Measurements from ENCODE around the gene SLC7A1. TPM values are rescaled to one million over a fixed set of nuclear protein-coding genes. Genes with fewer than 3 reads are reported as not detected.

Gene SLC7A1
- total RNA-seq, 2 experiments from 2014 or later, result 106 to 114 TPM

DNA sequence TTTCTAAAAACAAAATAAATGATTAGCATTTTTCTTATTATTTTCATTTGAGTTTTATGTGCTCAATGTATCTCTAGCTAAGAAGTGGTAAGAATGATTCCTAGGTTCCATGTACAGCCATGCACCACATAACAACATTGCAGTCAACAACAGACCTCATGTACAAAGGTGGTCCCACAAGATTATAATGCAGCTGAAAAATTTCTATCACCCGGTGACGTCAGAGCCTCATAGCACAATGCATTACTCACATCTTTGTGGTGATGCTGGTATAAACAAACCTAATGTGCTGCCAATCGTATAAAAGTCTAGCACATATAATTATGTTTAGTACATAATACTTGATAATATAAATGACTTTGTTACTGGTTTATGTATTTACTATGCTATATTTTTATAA is 120.5 kb downstream of the SLC7A1 start:
- no peak for DNase-seq

DNA sequence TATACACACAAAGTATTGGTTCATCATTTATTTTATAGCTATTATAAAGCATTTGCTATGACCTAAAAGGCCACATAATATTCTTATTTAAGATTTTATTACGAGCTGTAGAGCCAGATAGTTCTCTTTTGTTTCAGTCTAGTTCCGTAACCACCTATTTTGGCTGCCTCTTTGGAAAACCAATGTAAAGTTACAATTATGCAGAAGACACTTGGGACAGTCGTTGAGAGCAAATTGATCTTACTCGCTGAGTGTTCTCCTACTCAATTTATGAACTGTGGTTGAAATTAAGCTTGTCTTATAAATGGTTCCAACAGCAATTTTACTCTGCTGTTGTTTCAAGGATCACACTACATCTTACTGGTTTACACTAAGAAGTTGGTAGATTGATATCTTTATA is 122.3 kb downstream of the SLC7A1 start:
- Mint-ChIP-seq H3K4me1 (ENCODE audit: low read depth) (no peaks in the 10 kb centered on the region), H3K36me3 (no peaks in the 10 kb centered on the region), H3K4me3 (no peak overlapping the region), H3K9me3 (no peaks in the 10 kb centered on the region), H3K27me3 (peaks cover 5% of the 10 kb centered on the region), H3K27ac (no peak overlapping the region)
- no peak for DNase-seq
- CTCF ChIA-PET, result interaction anchor here (0.5 to 3.3 kb wide), 7 partner anchors 10 to 701 kb away, joined by 3 to 14 read pairs (median 5); no protein-coding TSS in a partner anchor
- POLR2A ChIA-PET, result no interaction called here
- intact Hi-C loops (cut with micrococcal nuclease), result no loop called here

More for the DNA sequence above, 120.5 kb downstream of the SLC7A1 start:
- intact Hi-C loops (cut with micrococcal nuclease), result no loop called here
- Mint-ChIP-seq H3K9me3 (no peaks in the 10 kb centered on the region), H3K27ac (no peak overlapping the region), H3K36me3 (no peaks in the 10 kb centered on the region), H3K4me3 (no peak overlapping the region), H3K4me1 (ENCODE audit: low read depth) (no peaks in the 10 kb centered on the region), H3K27me3 (peaks cover 5% of the 10 kb centered on the region)
- ChIA-PET POLR2A (no interaction called here), CTCF (no interaction called here)

DNA sequence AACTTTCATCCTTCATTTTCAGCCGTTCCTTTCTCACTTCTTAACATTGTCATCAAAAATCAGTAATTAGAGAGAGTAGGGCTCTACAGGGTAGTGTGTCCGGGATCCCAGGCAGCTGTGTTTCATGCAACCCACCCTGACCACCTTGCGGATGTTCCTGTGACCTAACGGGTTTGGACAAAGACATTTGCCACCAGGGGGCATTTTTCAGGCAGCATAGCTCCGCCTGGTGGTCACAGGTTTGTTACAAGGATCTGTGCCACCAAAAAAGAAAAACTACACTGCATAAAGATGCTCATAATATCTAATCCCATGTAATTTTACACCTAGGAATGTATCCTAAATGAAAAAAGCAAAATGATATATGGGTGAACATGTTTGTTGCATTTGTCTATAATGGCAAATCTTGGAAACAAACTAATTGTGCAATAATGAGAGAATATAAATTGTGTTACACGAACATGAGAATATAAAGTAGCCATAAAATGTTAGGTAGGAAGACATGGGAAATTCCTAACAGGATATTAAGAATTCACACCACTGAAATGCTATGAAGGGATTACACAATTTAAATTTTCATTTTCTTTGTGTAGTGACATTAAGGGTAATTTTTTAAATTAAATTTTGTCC is 123.0 kb downstream of the SLC7A1 start:
- Mint-ChIP-seq H3K9me3 (no peaks in the 10 kb centered on the region), H3K4me3 (no peak overlapping the region), H3K36me3 (no peaks in the 10 kb centered on the region), H3K4me1 (ENCODE audit: low read depth) (no peaks in the 10 kb centered on the region), H3K27me3 (peaks cover 3% of the 10 kb centered on the region), H3K27ac (no peak overlapping the region)
- ChIA-PET POLR2A (no interaction called here), CTCF (interaction anchor here (0.6 to 3.3 kb wide), 14 partner anchors 8 to 482 kb away, joined by 3 to 14 read pairs (median 3); no protein-coding TSS in a partner anchor)
- peak; percentile 63 for DNase-seq
- intact Hi-C loops (cut with micrococcal nuclease), result loop anchor here (1.0 kb wide), 1 partner anchor 236 kb away; no protein-coding TSS in a partner anchor

DNA sequence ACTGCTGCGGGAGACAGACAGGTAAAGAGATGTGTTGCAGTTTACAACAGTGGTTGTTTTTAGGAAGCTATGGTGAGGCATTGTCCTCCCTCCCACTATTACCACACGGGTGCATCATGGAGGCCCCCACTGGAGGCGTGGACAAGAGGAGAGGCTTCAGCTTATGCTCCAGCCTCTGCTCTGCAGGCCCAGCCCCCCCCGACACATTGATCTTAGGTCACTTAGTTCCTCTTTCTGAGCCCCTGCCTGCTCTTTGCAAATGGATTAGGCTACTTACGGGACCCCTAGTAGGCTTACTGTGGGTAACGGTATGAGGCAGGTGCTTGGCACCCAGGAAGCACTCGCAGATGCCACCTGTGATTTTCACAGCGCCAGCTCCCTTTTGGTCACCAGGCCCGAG is 123.9 kb downstream of the SLC7A1 start:
- H3K4me1 Mint-ChIP-seq (ENCODE audit: low read depth), result no peaks in the 10 kb centered on the region
- no peak overlapping the region for H3K4me3 Mint-ChIP-seq
- H3K9me3 Mint-ChIP-seq, result no peaks in the 10 kb centered on the region
- no peak for DNase-seq
- H3K27ac Mint-ChIP-seq, result no peak overlapping the region
- intact Hi-C loops (cut with micrococcal nuclease), result no loop called here
- CTCF ChIA-PET, result interaction anchor here (0.6 to 3.3 kb wide), 12 partner anchors 9 to 242 kb away, joined by 3 to 14 read pairs (median 4); no protein-coding TSS in a partner anchor
- POLR2A ChIA-PET, result no interaction called here
- no peaks in the 10 kb centered on the region for H3K27me3 Mint-ChIP-seq
- no peaks in the 10 kb centered on the region for H3K36me3 Mint-ChIP-seq

DNA sequence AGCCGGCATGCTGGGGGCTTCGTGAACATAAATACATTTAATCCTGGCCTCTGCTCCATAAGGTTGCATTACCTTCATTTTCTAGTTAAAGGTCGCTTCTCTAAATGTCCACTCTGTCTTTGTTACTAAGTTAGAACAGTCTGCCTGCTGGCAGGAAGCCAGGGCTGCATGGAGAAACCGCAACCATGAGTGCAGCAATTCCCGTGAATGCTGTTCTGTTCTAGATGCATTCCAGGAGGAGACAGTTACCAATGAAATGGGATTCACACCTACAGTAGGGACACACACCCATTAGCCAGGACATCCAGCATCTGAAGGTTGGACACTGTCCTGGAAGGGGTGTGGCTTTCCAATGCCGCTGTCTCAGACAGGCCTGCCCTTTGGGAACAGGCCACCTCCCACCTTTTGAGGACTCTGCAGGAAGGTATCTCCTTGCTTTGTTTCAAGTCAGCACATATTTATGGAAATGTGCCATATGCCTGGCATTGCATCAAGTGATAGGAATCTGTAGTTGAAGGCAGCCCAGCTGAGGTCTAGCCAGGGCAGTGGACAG is 129.7 kb downstream of the SLC7A1 start:
- no peak overlapping the region for H3K27ac Mint-ChIP-seq
- no peaks in the 10 kb centered on the region for H3K36me3 Mint-ChIP-seq
- H3K27me3 Mint-ChIP-seq, result peaks cover 1% of the 10 kb centered on the region
- ChIA-PET POLR2A (no interaction called here), CTCF (no interaction called here)
- intact Hi-C loops (cut with micrococcal nuclease), result no loop called here
- no peak for DNase-seq
- no peaks in the 10 kb centered on the region for H3K4me1 Mint-ChIP-seq (ENCODE audit: low read depth)
- H3K9me3 Mint-ChIP-seq, result no peaks in the 10 kb centered on the region
- no peak overlapping the region for H3K4me3 Mint-ChIP-seq

DNA sequence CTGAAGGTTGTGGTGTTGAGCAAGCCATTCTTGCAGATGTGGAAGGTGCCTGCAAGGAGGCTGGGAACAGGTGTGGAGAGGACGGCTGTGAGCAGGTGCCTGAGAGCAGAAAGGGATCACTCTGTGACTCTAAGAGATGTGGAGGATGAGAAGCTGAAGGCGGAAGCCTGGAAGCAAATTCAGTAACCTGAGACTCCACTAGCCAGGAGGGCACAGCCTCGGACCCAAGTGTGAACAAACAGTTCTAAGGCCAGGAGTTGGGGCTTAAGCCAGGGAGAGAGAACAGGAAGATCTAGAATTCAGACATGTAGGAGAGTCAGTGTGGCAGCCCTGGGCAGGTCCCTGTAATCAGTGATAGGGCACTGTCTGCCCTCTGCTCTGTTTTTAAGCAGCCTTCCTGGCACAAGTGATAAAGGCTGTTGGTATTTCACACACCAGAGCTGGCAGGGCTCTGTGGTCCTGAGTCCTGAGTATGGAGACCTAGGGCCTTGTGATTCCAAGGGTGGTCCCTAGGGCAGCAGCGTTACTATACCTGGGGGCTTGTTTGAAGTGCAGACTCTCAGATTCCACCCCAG is 131.3 kb downstream of the SLC7A1 start:
- intact Hi-C loops (cut with micrococcal nuclease), result no loop called here
- CTCF ChIA-PET, result no interaction called here
- H3K36me3 Mint-ChIP-seq, result no peaks in the 10 kb centered on the region
- H3K27me3 Mint-ChIP-seq, result peaks cover 10% of the 10 kb centered on the region
- no peak overlapping the region for H3K27ac Mint-ChIP-seq
- no peaks in the 10 kb centered on the region for H3K4me1 Mint-ChIP-seq (ENCODE audit: low read depth)
- H3K4me3 Mint-ChIP-seq, result no peak overlapping the region
- DNase-seq, result no peak
- POLR2A ChIA-PET, result no interaction called here
- no peaks in the 10 kb centered on the region for H3K9me3 Mint-ChIP-seq

DNA sequence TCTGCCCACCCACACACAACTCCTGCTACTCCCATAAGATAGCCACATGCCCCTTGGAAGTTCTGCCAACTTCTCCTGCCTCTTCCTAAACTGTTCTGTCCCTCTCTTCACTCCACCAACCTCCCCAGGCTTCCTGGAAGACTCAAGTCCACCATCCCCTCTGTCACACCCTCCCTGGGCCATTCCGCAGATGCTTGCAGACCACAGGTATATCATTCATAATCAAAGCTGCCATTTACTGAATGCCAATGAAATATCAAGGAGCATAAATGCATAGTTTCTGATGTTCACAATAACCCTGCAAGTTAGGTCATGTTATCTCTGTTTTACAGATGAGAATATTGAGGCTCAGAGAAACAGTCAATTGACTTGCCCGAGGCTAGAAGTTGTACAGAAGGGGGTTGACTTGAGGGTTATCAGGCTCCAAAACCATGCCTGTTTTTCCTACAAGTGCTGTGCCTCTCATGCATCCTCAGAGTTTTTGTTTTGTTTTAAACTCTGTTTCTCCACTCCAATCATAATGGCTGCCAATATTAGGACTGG is 135.6 kb downstream of the SLC7A1 start:
- no peak overlapping the region for H3K27ac Mint-ChIP-seq
- no peaks in the 10 kb centered on the region for H3K9me3 Mint-ChIP-seq
- peaks cover 14% of the 10 kb centered on the region for H3K27me3 Mint-ChIP-seq
- no peaks in the 10 kb centered on the region for H3K4me1 Mint-ChIP-seq (ENCODE audit: low read depth)
- ChIA-PET CTCF (interaction anchor here (1.2 kb wide), 1 partner anchor 12 kb away, joined by 5 read pairs; no protein-coding TSS in a partner anchor), POLR2A (no interaction called here)
- intact Hi-C loops (cut with micrococcal nuclease), result no loop called here
- no peak for DNase-seq
- H3K4me3 Mint-ChIP-seq, result no peak overlapping the region
- no peaks in the 10 kb centered on the region for H3K36me3 Mint-ChIP-seq

Measured in activated CD4-positive, alpha-beta memory T cell treated with anti-CD3 and anti-CD28 coated beads for 36 hours (primary cell).